ENCODE data around the gene TMEM132D. TPM values are rescaled to one million over a fixed set of nuclear protein-coding genes. Genes with fewer than 3 reads are reported as not detected.

The TMEM132D gene
- polyA plus RNA-seq, 1 experiment = not detected

- Histone ChIP-seq H3K27me3 (ENCODE audit: control insufficient read depth, insufficient read depth, low read length) (no peaks in the 10 kb centered on the region), H3K9me3 (ENCODE audit: control insufficient read depth, insufficient read depth, low read length) (peaks cover 33% of the 10 kb centered on the region), H3K4me3 (ENCODE audit: low read depth, low read length) (no peak overlapping the region), H3K27ac (ENCODE audit: low read depth, low read length) (no peak overlapping the region)
- ChIA-PET POLR2A (no interaction called here), CTCF (no interaction called here)
- DNase-seq (ENCODE audit: low read depth, low spot score) = no peak
- TF ChIP-seq CTCF (IDR thresholded peaks at IDR 0.05; ENCODE audit: low read depth, low read length) = no peak
Measured at GRCh38 chr12:129373746-129374145, 530.1 kb downstream of the TMEM132D start.

- no peaks in the 10 kb centered on the region for H3K27me3 ChIP-seq (ENCODE audit: control insufficient read depth, insufficient read depth, low read length)
- H3K9me3 ChIP-seq (ENCODE audit: control insufficient read depth, insufficient read depth, low read length) = peaks cover 29% of the 10 kb centered on the region
- CTCF ChIA-PET = no interaction called here
- H3K4me3 ChIP-seq (ENCODE audit: low read depth, low read length) = no peak overlapping the region
- DNase-seq (ENCODE audit: low read depth, low spot score) = no peak
- H3K27ac ChIP-seq (ENCODE audit: low read depth, low read length) = no peak overlapping the region
- POLR2A ChIA-PET = no interaction called here
- TF ChIP-seq CTCF (IDR thresholded peaks at IDR 0.05; ENCODE audit: low read depth, low read length) = no peak
Measured at GRCh38 chr12:129372876-129373275, 530.9 kb downstream of the TMEM132D start.

GRCh38 chr12:129372348-129372747 is 531.5 kb downstream of the TMEM132D start:
- no peaks in the 10 kb centered on the region for H3K27me3 ChIP-seq (ENCODE audit: control insufficient read depth, insufficient read depth, low read length)
- H3K9me3 ChIP-seq (ENCODE audit: control insufficient read depth, insufficient read depth, low read length) = peaks cover 32% of the 10 kb centered on the region
- ChIA-PET POLR2A (no interaction called here), CTCF (no interaction called here)
- no peak overlapping the region for H3K27ac ChIP-seq (ENCODE audit: low read depth, low read length)
- H3K4me3 ChIP-seq (ENCODE audit: low read depth, low read length) = no peak overlapping the region
- TF ChIP-seq CTCF (IDR thresholded peaks at IDR 0.05; ENCODE audit: low read depth, low read length) = no peak
- DNase-seq (ENCODE audit: low read depth, low spot score) = no peak

GRCh38 chr12:129371268-129371667 is 532.6 kb downstream of the TMEM132D start:
- Histone ChIP-seq H3K27ac (ENCODE audit: low read depth, low read length) (no peak overlapping the region), H3K27me3 (ENCODE audit: control insufficient read depth, insufficient read depth, low read length) (no peaks in the 10 kb centered on the region), H3K4me3 (ENCODE audit: low read depth, low read length) (no peak overlapping the region), H3K9me3 (ENCODE audit: control insufficient read depth, insufficient read depth, low read length) (peaks cover 38% of the 10 kb centered on the region)
- ChIA-PET CTCF (no interaction called here), POLR2A (no interaction called here)
- no peak for DNase-seq (ENCODE audit: low read depth, low spot score)
- TF ChIP-seq CTCF (IDR thresholded peaks at IDR 0.05; ENCODE audit: low read depth, low read length) = no peak

GRCh38 chr12:129366656-129367055 is 537.2 kb downstream of the TMEM132D start:
- Histone ChIP-seq H3K27me3 (ENCODE audit: control insufficient read depth, insufficient read depth, low read length) (no peaks in the 10 kb centered on the region), H3K27ac (ENCODE audit: low read depth, low read length) (no peak overlapping the region), H3K9me3 (ENCODE audit: control insufficient read depth, insufficient read depth, low read length) (peaks cover 28% of the 10 kb centered on the region), H3K4me3 (ENCODE audit: low read depth, low read length) (no peak overlapping the region)
- DNase-seq (ENCODE audit: low read depth, low spot score) = no peak
- ChIA-PET CTCF (no interaction called here), POLR2A (no interaction called here)
- TF ChIP-seq CTCF (IDR thresholded peaks at IDR 0.05; ENCODE audit: low read depth, low read length) = no peak

Measured in AG04450 (cell line).